Keratinocyte (primary cell): ENCODE measurements around the gene MPI. TPM values are rescaled to one million over a fixed set of nuclear protein-coding genes. Genes with fewer than 3 reads are reported as not detected.
A peak's percentile ranks its signal among the peaks of the same experiment; 100 is the strongest.

Experiments
- DNase-seq: peaks from one replicate; pipeline ENCODE4 v3.0.0-alpha.2; 2011; ENCODE audit warnings: low read depth, missing footprints, low spot score
- FAIRE-seq: peaks from 2 replicates; lab custom pipeline; 2011; peaks lifted over from hg19 to GRCh38; lab: Jason Lieb, UNC
- H2AFZ ChIP-seq: 2 replicates; pipeline ENCODE4 v1.6.0; 2012; ENCODE audit warnings: low read length, control low read depth, inconsistent platforms; ENCODE audit not compliant: control insufficient read depth
- H3K27ac ChIP-seq: 2 replicates; pipeline ENCODE4 v1.5.1; 2011; ENCODE audit warnings: low read length; ENCODE audit not compliant: control insufficient read depth, insufficient read depth
- H3K27me3 ChIP-seq: 3 replicates; pipeline ENCODE4 v1.6.0; 2011; ENCODE audit warnings: low read length; ENCODE audit not compliant: control insufficient read depth, insufficient read depth; ENCODE audit errors: extremely low read depth
- H3K36me3 ChIP-seq, 2 experiments: 2 replicates in 1 of 2; 3 replicates in 1 of 2; pipeline ENCODE4 v1.5.1; 2011; ENCODE audit warnings: low read length in 2 of 2, mild to moderate bottlenecking in 1 of 2; ENCODE audit not compliant: control insufficient read depth in 2 of 2, insufficient read depth in 2 of 2; ENCODE audit errors: extremely low read depth in 1 of 2
- H3K4me1 ChIP-seq: 3 replicates; pipeline ENCODE4 v1.5.1; 2011; ENCODE audit warnings: low read length; ENCODE audit not compliant: control insufficient read depth, insufficient read depth; ENCODE audit errors: extremely low read depth
- H3K4me2 ChIP-seq: 3 replicates; pipeline ENCODE4 v1.6.0; 2011; ENCODE audit warnings: low read depth, low read length; ENCODE audit not compliant: control insufficient read depth, insufficient read depth; ENCODE audit errors: extremely low read depth
- H3K4me3 ChIP-seq, 3 experiments: fragments of 200-600 bp in 1 of 3; sonication (generic) in 1 of 3; 2 replicates in 2 of 3; 3 replicates in 1 of 3; pipeline ENCODE4 v1.5.1; 2011 to 2016; ENCODE audit warnings: low read length in 3 of 3, mild to moderate bottlenecking in 3 of 3, control low read depth in 2 of 3, inconsistent platforms in 1 of 3, low read depth in 1 of 3, mixed read lengths in 1 of 3, mixed run types in 1 of 3, moderate library complexity in 1 of 3; ENCODE audit not compliant: control insufficient read depth in 2 of 3, insufficient read depth in 2 of 3; ENCODE audit errors: extremely low read depth in 1 of 3
- H3K79me2 ChIP-seq: 2 replicates; pipeline ENCODE4 v1.6.0; 2012; ENCODE audit warnings: low read length; ENCODE audit not compliant: control insufficient read depth, insufficient read depth
- H3K9ac ChIP-seq: 3 replicates; pipeline ENCODE4 v1.6.0; 2011; ENCODE audit warnings: low read length; ENCODE audit not compliant: control insufficient read depth, insufficient read depth; ENCODE audit errors: extremely low read depth
- H3K9me1 ChIP-seq: 3 replicates; pipeline ENCODE4 v1.6.0; 2011; ENCODE audit warnings: low read length; ENCODE audit not compliant: control insufficient read depth, insufficient read depth; ENCODE audit errors: extremely low read depth
- H3K9me3 ChIP-seq: 2 replicates; pipeline ENCODE4 v1.5.1; 2012; ENCODE audit warnings: low read depth, low read length; ENCODE audit not compliant: control insufficient read depth
- H4K20me1 ChIP-seq: 3 replicates; pipeline ENCODE4 v1.6.0; 2011; ENCODE audit warnings: low read length; ENCODE audit not compliant: control insufficient read depth, insufficient read depth; ENCODE audit errors: extremely low read depth
- EZH2 ChIP-seq: IDR thresholded peaks from one replicate; pipeline ENCODE4 v1.6.1; 2012; ENCODE audit warnings: inconsistent platforms, mild to moderate bottlenecking, low read length, moderate library complexity
- dilution Hi-C: fragments of 300-500 bp; cut with MboI; formaldehyde crosslinking; loops from one replicate; pipeline ENCODE4 v1.7.0; 2020; ENCODE audit warnings: low sequenced_read_pairs; ENCODE audit not compliant: extremely low pct_ligation_motif_present
- polyA plus RNA-seq, 5 experiments: library from polyadenylated mRNA; depleted of rRNA in 3 of 5; stranded (reverse) in 3 of 5; stranded (forward) in 1 of 5; unstranded in 1 of 5; fragments of >200 nt; gene quantifications; 1 replicate in 1 of 5; 2 replicates in 3 of 5; 3 replicates in 1 of 5; pipeline versions ENCODE4 v1.2.1 to v1.2.3, GENCODE V29; 2011 to 2012; ENCODE audit warnings: missing spikeins in 2 of 5, low read depth in 1 of 5, low replicate concordance in 1 of 5
- TF ChIP-seq, protein P1 (sequence below), 3 experiments: IDR thresholded peaks in 1 of 3; conservative IDR thresholded peaks in 1 of 3; optimal IDR thresholded peaks in 1 of 3; 2 replicates in 2 of 3; 3 replicates in 1 of 3; pipeline versions ENCODE3 to v1.5.1; 2011; ENCODE audit warnings: low read length in 3 of 3, mild to moderate bottlenecking in 3 of 3, moderate library complexity in 2 of 3, control low read depth in 1 of 3, inconsistent platforms in 1 of 3; ENCODE audit not compliant: insufficient read depth in 2 of 3; ENCODE audit errors: extremely low read depth in 1 of 3

The MPI gene
- polyA plus RNA-seq, 1 donor (not counting 4 experiments of a cell fraction or from before 2014, with no cell fraction given): 39.2 TPM

DNA sequence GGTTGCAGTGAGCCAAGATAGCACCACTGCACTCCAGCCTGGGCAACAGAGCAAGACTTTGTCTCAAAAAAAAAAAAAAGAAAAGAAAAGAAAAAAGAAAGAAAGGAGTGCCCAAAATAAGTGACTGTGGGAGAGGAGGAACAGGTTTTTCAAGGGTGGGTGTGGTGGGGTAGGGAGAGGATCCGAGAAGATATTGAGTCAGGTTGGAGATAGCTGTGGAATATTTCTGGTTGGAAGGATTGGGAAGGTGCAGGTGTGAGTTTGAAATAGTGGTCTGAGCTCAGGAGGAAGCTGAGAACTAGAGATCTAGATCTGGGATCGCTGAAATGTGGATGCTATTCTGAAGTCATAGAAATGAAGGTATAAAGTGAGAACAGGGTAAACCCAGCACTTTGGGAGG, 24.5 kb upstream of the MPI start:
- TF ChIP-seq EZH2: no peak
- TF ChIP-seq, protein P1, sequence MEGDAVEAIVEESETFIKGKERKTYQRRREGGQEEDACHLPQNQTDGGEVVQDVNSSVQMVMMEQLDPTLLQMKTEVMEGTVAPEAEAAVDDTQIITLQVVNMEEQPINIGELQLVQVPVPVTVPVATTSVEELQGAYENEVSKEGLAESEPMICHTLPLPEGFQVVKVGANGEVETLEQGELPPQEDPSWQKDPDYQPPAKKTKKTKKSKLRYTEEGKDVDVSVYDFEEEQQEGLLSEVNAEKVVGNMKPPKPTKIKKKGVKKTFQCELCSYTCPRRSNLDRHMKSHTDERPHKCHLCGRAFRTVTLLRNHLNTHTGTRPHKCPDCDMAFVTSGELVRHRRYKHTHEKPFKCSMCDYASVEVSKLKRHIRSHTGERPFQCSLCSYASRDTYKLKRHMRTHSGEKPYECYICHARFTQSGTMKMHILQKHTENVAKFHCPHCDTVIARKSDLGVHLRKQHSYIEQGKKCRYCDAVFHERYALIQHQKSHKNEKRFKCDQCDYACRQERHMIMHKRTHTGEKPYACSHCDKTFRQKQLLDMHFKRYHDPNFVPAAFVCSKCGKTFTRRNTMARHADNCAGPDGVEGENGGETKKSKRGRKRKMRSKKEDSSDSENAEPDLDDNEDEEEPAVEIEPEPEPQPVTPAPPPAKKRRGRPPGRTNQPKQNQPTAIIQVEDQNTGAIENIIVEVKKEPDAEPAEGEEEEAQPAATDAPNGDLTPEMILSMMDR (optimal IDR thresholded peaks at IDR 0.05 in 1 of 3, IDR thresholded peaks at IDR 0.05 in 1 of 3, conservative IDR thresholded peaks at IDR 0.05 in 1 of 3; ENCODE audit: extremely low read depth in 1 of 3, insufficient read depth in 2 of 3, low read length in 3 of 3): no peak
- FAIRE-seq (no peak), DNase-seq (no peak)
- peaks cover 4% of the 10 kb centered on the region for H3K9me1 ChIP-seq
- peak overlapping the region; percentile 45 for H3K4me2 ChIP-seq
- H3K4me1 ChIP-seq: peaks cover 66% of the 10 kb centered on the region
- peaks cover 46% of the 10 kb centered on the region for H3K79me2 ChIP-seq
- H3K36me3 ChIP-seq: peaks cover 0 to 1% of the 10 kb centered on the region in 2 experiments
- H3K9ac ChIP-seq: no peak overlapping the region
- H4K20me1 ChIP-seq: peaks cover 5% of the 10 kb centered on the region
- dilution Hi-C loops: no loop called here
- no peaks in the 10 kb centered on the region for H3K27me3 ChIP-seq
- no peak overlapping the region for H3K4me3 ChIP-seq
- no peaks in the 10 kb centered on the region for H3K9me3 ChIP-seq
- no peak overlapping the region for H2AFZ ChIP-seq
- peak overlapping the region; percentile 62 for H3K27ac ChIP-seq

- TF ChIP-seq, protein P1 (optimal IDR thresholded peaks at IDR 0.05 in 1 of 3, IDR thresholded peaks at IDR 0.05 in 1 of 3, conservative IDR thresholded peaks at IDR 0.05 in 1 of 3; ENCODE audit: extremely low read depth in 1 of 3, insufficient read depth in 2 of 3, low read length in 3 of 3): no peak
- Histone ChIP-seq H3K9me1 (peaks cover 8% of the 10 kb centered on the region), H3K36me3 (peaks cover 1 to 3% of the 10 kb centered on the region in 2 experiments), H3K79me2 (peaks cover 50% of the 10 kb centered on the region), H2AFZ (no peak overlapping the region), H3K9me3 (no peaks in the 10 kb centered on the region), H3K4me3 (peak overlapping the region in 1 of 3 experiments; percentile 30), H3K27ac (peak overlapping the region; percentile 62), H3K27me3 (no peaks in the 10 kb centered on the region), H3K4me2 (peak overlapping the region; percentile 68), H4K20me1 (peaks cover 10% of the 10 kb centered on the region), H3K9ac (peak overlapping the region; percentile 28), H3K4me1 (peaks cover 74% of the 10 kb centered on the region)
- DNase-seq (no peak), FAIRE-seq (no peak)
- dilution Hi-C loops: no loop called here
Observed at GRCh38 chr15:74866090-74866489, 23.8 kb upstream of the MPI start.
